HEK293 (cell line): ENCODE measurements around the gene KCTD17.

Source experiments
- CTCF ChIP-seq: fragments of 450-650 bp; formaldehyde crosslinking; IDR thresholded peaks from 2 replicates; pipeline ENCODE4 v1.5.1; 2016; ENCODE audit warnings: missing biosample characterization, missing genetic modification characterization
- PRDM2 ChIP-seq: fragments of 450-650 bp; formaldehyde crosslinking; IDR thresholded peaks from 2 replicates; pipeline ENCODE4 v1.5.1; 2016; ENCODE audit warnings: missing biosample characterization, missing genetic modification characterization, borderline replicate concordance
- SCRT2 ChIP-seq: fragments of 450-650 bp; formaldehyde crosslinking; IDR thresholded peaks from 2 replicates; pipeline ENCODE4 v1.5.1; 2016; ENCODE audit warnings: missing biosample characterization, missing genetic modification characterization
- SP3 ChIP-seq: fragments of 450-650 bp; formaldehyde crosslinking; IDR thresholded peaks from 2 replicates; pipeline ENCODE4 v1.5.1; 2016; ENCODE audit warnings: missing biosample characterization, missing genetic modification characterization
- TCF7L2 ChIP-seq: IDR thresholded peaks from 2 replicates; pipeline ENCODE4 v1.6.1; 2011; ENCODE audit warnings: low read depth, mild to moderate bottlenecking, inconsistent platforms, low read length, moderate library complexity, borderline replicate concordance
- ZFP37 ChIP-seq: fragments of 450-650 bp; formaldehyde crosslinking; IDR thresholded peaks from 2 replicates; pipeline ENCODE4 v1.5.1; 2016; ENCODE audit warnings: missing biosample characterization, missing genetic modification characterization
- ZNF18 ChIP-seq: fragments of 450-650 bp; formaldehyde crosslinking; IDR thresholded peaks from 2 replicates; pipeline ENCODE4 v1.5.1; 2016; ENCODE audit warnings: missing biosample characterization, missing genetic modification characterization
- ZNF19 ChIP-seq: fragments of 450-650 bp; formaldehyde crosslinking; IDR thresholded peaks from 2 replicates; pipeline ENCODE4; 2016; ENCODE audit warnings: missing biosample characterization, missing genetic modification characterization, low read depth
- ZNF23 ChIP-seq: fragments of 450-650 bp; formaldehyde crosslinking; IDR thresholded peaks from 2 replicates; pipeline ENCODE4 v1.5.1; 2016; ENCODE audit warnings: missing biosample characterization, missing genetic modification characterization, borderline replicate concordance
- ZNF433 ChIP-seq: fragments of 450-650 bp; formaldehyde crosslinking; IDR thresholded peaks from 2 replicates; pipeline ENCODE4 v1.5.1; 2016; ENCODE audit warnings: missing biosample characterization, missing genetic modification characterization, low read depth
- ZNF530 ChIP-seq: fragments of 450-650 bp; formaldehyde crosslinking; IDR thresholded peaks from 2 replicates; pipeline ENCODE4 v1.5.1; 2016; ENCODE audit warnings: low read depth, missing biosample characterization, missing genetic modification characterization
- ZNF704 ChIP-seq: fragments of 450-650 bp; formaldehyde crosslinking; IDR thresholded peaks from 2 replicates; pipeline ENCODE4 v1.5.1; 2016; ENCODE audit warnings: missing biosample characterization, missing genetic modification characterization

GRCh38 chr22:37056246-37056645 lies 4.7 kb downstream of the KCTD17 start:
- TF ChIP-seq TCF7L2 (no peak), SCRT2 (no peak), CTCF (tag by site-specific recombination) (no peak), SP3 (tag by site-specific recombination) (no peak), ZFP37 (tag by site-specific recombination) (no peak), PRDM2 (tag by site-specific recombination) (no peak), ZNF18 (tag by site-specific recombination) (no peak), ZNF530 (tag by site-specific recombination) (no peak), ZNF704 (tag by site-specific recombination) (no peak), ZNF433 (tag by site-specific recombination) (no peak), ZNF23 (tag by site-specific recombination) (no peak), ZNF19 (tag by site-specific recombination) (no peak)
